Fibroblast of pulmonary artery (primary cell): ENCODE data around the gene TTC28.

Experiments used
- DNase-seq: peaks from one replicate; pipeline ENCODE4 v3.0.0-alpha.2; 2010; ENCODE audit warnings: low read depth
- H3K4me3 ChIP-seq: replicated peaks from 2 replicates; pipeline ENCODE4 v1.5.1; 2011; ENCODE audit warnings: low read depth, mild to moderate bottlenecking, control low read depth, low read length, moderate library complexity
- TF ChIP-seq, protein P1 (sequence below): IDR thresholded peaks from 2 replicates; pipeline ENCODE4 v1.5.1; 2011; ENCODE audit warnings: mild to moderate bottlenecking, control low read depth, low read length, inconsistent platforms; ENCODE audit errors: missing control alignments

The TTC28 gene

DNA sequence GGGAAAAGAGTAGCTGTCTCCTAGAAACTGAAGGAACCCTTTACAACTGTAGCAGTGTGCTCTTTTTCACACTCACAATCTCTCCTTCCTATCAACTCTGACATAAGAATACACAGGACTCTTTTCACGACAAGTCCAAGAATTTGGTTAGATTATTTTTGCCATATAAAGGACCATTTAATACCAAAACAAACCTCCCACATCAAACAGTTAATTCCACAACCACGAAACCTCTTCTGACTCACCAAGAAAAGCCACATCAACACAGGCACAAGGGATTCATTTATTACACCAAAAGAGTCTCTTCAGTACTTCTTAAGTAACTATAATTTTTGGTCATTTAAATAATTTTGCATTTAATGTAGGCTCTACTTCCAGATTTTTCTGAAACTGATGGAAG, 538.0 kb downstream of the TTC28 start:
- no peak overlapping the region for H3K4me3 ChIP-seq
- TF ChIP-seq, protein P1, sequence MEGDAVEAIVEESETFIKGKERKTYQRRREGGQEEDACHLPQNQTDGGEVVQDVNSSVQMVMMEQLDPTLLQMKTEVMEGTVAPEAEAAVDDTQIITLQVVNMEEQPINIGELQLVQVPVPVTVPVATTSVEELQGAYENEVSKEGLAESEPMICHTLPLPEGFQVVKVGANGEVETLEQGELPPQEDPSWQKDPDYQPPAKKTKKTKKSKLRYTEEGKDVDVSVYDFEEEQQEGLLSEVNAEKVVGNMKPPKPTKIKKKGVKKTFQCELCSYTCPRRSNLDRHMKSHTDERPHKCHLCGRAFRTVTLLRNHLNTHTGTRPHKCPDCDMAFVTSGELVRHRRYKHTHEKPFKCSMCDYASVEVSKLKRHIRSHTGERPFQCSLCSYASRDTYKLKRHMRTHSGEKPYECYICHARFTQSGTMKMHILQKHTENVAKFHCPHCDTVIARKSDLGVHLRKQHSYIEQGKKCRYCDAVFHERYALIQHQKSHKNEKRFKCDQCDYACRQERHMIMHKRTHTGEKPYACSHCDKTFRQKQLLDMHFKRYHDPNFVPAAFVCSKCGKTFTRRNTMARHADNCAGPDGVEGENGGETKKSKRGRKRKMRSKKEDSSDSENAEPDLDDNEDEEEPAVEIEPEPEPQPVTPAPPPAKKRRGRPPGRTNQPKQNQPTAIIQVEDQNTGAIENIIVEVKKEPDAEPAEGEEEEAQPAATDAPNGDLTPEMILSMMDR, result no peak

DNA sequence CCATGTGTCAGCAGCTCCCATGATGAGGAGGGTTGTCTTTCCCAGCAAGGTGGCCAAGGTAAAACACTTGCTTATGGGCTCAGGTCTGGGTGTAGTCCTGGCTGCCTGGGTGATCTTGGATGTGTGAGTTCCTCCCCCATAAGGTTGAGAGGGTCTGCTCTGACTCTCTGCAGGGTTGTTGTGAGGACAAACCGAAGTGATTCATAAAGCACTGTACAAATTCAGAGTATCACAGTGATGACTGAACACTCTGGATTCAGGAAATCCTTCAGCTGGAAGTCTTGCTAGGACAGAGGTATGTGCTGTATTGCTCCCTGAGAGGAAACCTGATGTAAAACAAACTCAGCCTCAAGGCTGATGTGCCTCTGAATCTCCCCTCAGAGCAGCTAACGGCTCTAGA, 539.7 kb downstream of the TTC28 start:
- TF ChIP-seq, protein P1, result no peak
- DNase-seq, result peak; percentile 88
- no peak overlapping the region for H3K4me3 ChIP-seq

More for the DNA sequence above, 538.0 kb downstream of the TTC28 start:
- peak; percentile 68 for DNase-seq

DNA sequence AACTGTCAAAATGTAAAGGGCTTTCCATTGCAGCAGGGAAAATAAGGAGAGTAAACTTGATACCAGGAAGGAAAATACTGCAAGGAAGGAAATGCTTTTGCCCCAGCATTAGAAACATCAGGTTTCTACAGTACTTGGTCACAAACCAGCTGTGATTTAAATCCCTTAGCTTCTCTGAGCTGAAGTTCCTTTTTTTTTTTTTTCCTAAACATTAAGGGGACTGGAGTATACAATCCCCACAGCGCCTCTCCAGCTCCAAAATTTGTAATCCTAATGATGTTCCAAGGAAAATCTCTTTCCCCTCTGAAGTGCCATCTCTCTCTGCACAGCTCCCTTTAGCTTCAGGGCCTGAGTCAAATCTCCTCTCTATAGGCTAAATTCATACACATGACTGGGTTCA, 540.1 kb downstream of the TTC28 start:
- DNase-seq, result no peak
- H3K4me3 ChIP-seq, result no peak overlapping the region
- TF ChIP-seq, protein P1, result no peak

DNA sequence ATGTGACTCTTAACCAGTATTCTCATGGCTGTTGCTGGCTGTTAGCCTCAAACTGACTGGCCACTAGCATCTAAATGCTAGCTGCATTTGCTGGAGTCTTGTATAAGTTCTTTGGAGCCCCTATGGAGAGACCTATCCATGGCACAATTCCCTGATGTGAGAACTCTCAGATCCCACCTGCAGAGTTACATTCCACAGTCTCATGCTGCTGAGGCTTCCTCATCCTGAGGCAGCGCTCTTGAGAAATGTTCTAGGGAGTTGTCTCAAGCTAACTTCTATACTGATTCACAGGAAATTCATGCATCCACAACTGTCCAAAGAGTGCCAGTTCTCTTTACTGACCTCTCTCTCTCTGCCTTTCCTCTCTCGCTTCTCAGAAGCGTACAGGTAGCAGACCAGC, 542.6 kb downstream of the TTC28 start:
- no peak overlapping the region for H3K4me3 ChIP-seq
- no peak for DNase-seq
- TF ChIP-seq, protein P1, result no peak

DNA sequence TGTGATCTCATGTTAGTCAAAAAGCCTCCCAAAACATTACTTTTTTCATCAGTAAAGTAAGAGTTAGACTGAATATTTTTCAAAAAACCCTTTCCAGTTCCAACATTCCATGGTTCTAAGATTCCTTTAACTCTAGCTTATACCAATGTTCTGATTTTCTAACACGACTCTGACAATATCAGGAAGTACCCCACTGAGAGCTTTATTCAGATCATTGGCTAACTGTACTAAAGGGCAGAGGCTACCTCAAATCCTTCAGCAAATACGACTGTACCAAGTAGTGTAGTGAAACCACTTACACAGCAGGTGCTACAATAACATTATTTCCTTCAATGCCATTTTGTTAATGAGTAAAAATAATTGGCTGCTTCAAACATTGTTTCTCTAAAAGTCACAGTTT, 547.2 kb downstream of the TTC28 start:
- H3K4me3 ChIP-seq, result no peak overlapping the region
- TF ChIP-seq, protein P1, result no peak
- DNase-seq, result no peak

DNA sequence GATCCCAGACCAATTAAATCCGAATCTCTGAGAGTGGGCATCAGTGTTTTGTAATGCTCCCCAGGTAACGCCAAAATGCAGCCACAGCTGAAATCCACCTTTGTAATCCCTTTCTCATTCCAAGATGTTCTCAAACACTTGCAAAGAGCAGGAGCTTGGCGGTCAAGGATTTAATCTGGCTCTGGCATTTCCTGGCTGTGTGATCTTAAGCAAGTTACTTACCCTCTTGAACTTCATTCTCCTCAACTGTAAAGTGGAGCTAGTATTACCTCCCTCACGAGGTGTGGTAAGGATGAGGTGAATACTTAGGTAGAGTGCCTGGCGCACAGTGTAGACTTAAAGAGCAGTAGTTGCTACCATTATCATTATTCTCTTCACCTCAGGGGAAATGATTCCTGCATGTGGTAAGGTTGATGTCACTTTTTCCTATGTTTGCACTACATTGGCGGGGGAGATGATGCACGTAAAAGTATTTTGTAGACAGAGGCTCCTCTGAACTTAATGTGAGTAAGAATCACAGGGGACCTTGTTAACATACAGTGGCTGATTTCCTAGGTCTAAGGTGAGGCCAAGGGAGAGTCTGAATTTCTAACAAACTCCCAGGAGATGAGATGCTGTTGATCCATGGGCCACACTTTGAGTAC, 550.2 kb downstream of the TTC28 start:
- H3K4me3 ChIP-seq, result no peak overlapping the region
- TF ChIP-seq, protein P1, result no peak
- DNase-seq, result no peak

DNA sequence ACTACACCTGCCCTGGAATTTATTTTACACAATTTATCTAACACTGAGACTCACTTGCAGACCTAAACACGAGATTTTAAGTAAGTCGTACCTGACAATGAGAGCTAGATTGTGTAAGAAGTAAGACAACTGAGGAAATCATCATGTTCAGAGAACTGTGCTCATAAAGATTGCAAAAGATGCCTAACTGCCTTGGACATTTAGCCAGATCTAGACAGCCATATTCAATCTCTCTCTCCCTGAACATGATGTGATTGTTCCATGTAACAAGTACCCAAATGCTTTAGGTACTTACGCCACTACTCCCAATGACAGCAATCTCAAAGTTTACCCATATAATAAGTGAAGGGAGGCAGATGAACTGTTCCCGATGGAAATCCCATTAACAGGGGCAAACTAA, 550.8 kb downstream of the TTC28 start:
- H3K4me3 ChIP-seq, result no peak overlapping the region
- DNase-seq, result no peak
- TF ChIP-seq, protein P1, result no peak
